Activated CD8-positive, alpha-beta memory T cell treated with anti-CD3 and anti-CD28 coated beads for 1 hour (primary cell): ENCODE measurements around the gene PEG3.

Experiments used
- DNase-seq, 2 donors: peaks; one replicate each; pipeline ENCODE4 v3.0.0-alpha.2; 2020; ENCODE audit warnings: low read depth in 1 of 2; ENCODE audit errors: extremely low read depth in 1 of 2

PEG3 gene

GRCh38 chr19:56839652-56840450 is 675 bp downstream of the PEG3 start:
- no peak for DNase-seq

GRCh38 chr19:56838909-56839651 is 1.4 kb downstream of the PEG3 start:
- no peak for DNase-seq

- no peak for DNase-seq
Observed at GRCh38 chr19:56838024-56838908, 2.3 kb downstream of the PEG3 start.

GRCh38 chr19:56837492-56838023 is 3.0 kb downstream of the PEG3 start:
- DNase-seq = no peak

- no peak for DNase-seq
Observed at GRCh38 chr19:56837004-56837403, 3.5 kb downstream of the PEG3 start.

- DNase-seq = no peak
Observed at GRCh38 chr19:56836059-56836458, 4.5 kb downstream of the PEG3 start.

GRCh38 chr19:56835401-56835800 is 5.1 kb downstream of the PEG3 start:
- no peak for DNase-seq

GRCh38 chr19:56834564-56835375 is 5.8 kb downstream of the PEG3 start:
- DNase-seq = no peak

- DNase-seq = no peak
Observed at GRCh38 chr19:56832352-56832928, 8.1 kb downstream of the PEG3 start.

GRCh38 chr19:56831255-56831654 is 9.3 kb downstream of the PEG3 start:
- no peak for DNase-seq

- DNase-seq = no peak
Observed at GRCh38 chr19:56829596-56829995, 10.9 kb downstream of the PEG3 start.

- no peak for DNase-seq
Observed at GRCh38 chr19:56827708-56828107, 12.8 kb downstream of the PEG3 start.

- DNase-seq = no peak
Observed at GRCh38 chr19:56823956-56824355, 16.6 kb downstream of the PEG3 start.

GRCh38 chr19:56823417-56823816 is 17.1 kb downstream of the PEG3 start:
- no peak for DNase-seq

- DNase-seq = no peak
Observed at GRCh38 chr19:56822755-56823154, 17.8 kb downstream of the PEG3 start.

GRCh38 chr19:56821675-56822074 is 18.9 kb downstream of the PEG3 start:
- DNase-seq = no peak

GRCh38 chr19:56821209-56821608 is 19.3 kb downstream of the PEG3 start:
- no peak for DNase-seq

GRCh38 chr19:56819166-56819565 is 21.4 kb downstream of the PEG3 start:
- no peak for DNase-seq

GRCh38 chr19:56814656-56815055 is 25.9 kb downstream of the PEG3 start:
- DNase-seq = no peak

GRCh38 chr19:56813531-56813930 is 27.0 kb downstream of the PEG3 start:
- no peak for DNase-seq
